HepG2 (cell line): ENCODE data around the gene SMYD4. TPM values are rescaled to one million over a fixed set of nuclear protein-coding genes. Genes with fewer than 3 reads are reported as not detected.
A peak's percentile ranks its signal among the peaks of the same experiment; 100 is the strongest.

Experiments used
- ATF2 ChIP-seq: sonication (generic); formaldehyde crosslinking; IDR thresholded peaks from 2 replicates; pipeline ENCODE4 v1.4.0; 2020; ENCODE audit warnings: missing genetic modification reagents
- BHLHE40 ChIP-seq: IDR thresholded peaks from 2 replicates; pipeline ENCODE4 v1.6.1; 2011; ENCODE audit warnings: low read length, improper control_type of control experiment
- ERF ChIP-seq: IDR thresholded peaks from 2 replicates; pipeline ENCODE4 v1.6.1; 2018; ENCODE audit warnings: missing biosample characterization, missing genetic modification reagents
- ISL2 ChIP-seq: sonication (generic); formaldehyde crosslinking; IDR thresholded peaks from 2 replicates; pipeline ENCODE4 v1.5.0; 2020; ENCODE audit warnings: missing genetic modification reagents
- MIER3 ChIP-seq: IDR thresholded peaks from 2 replicates; pipeline ENCODE4 v1.6.1; 2016; ENCODE audit warnings: missing compliant biosample characterization, borderline replicate concordance
- NCOA1 ChIP-seq: sonication (generic); formaldehyde crosslinking; IDR thresholded peaks from 2 replicates; pipeline ENCODE4 v1.9.0; 2021; ENCODE audit warnings: missing genetic modification reagents
- NFAT5 ChIP-seq: sonication (generic); formaldehyde crosslinking; IDR thresholded peaks from 2 replicates; pipeline ENCODE4 v1.4.0; 2020; ENCODE audit warnings: missing genetic modification reagents
- NR2F2 ChIP-seq: IDR thresholded peaks from 2 replicates; pipeline ENCODE4 v1.6.1; 2012; ENCODE audit warnings: low read depth, inconsistent platforms, borderline replicate concordance
- RCOR2 ChIP-seq: IDR thresholded peaks from 2 replicates; pipeline ENCODE4 v1.6.1; 2016; ENCODE audit warnings: missing biosample characterization, missing genetic modification reagents
- SAP130 ChIP-seq: IDR thresholded peaks from 2 replicates; pipeline ENCODE4 v1.6.1; 2016; ENCODE audit warnings: low read depth
- SIX1 ChIP-seq: sonication (generic); formaldehyde crosslinking; IDR thresholded peaks from 2 replicates; pipeline ENCODE4 v1.4.0; 2020; ENCODE audit warnings: missing genetic modification reagents, borderline replicate concordance
- SOX5 ChIP-seq: IDR thresholded peaks from 2 replicates; pipeline ENCODE4 v1.6.1; 2016; ENCODE audit warnings: borderline replicate concordance
- SRY ChIP-seq: sonication (generic); formaldehyde crosslinking; IDR thresholded peaks from 2 replicates; pipeline ENCODE4 v1.8.0; 2022; ENCODE audit warnings: mild to moderate bottlenecking, missing genetic modification reagents
- TCF7 ChIP-seq: sonication (generic); IDR thresholded peaks from 2 replicates; pipeline ENCODE4 v1.6.1; 2016; ENCODE audit warnings: antibody characterized with exemption, low read depth
- ZBTB37 ChIP-seq: sonication (generic); formaldehyde crosslinking; IDR thresholded peaks from 2 replicates; pipeline ENCODE4 v1.4.0; 2020; ENCODE audit warnings: mild to moderate bottlenecking, missing genetic modification reagents
- ZNF337 ChIP-seq: sonication (generic); formaldehyde crosslinking; IDR thresholded peaks from 2 replicates; pipeline ENCODE4 v1.5.1; 2020; ENCODE audit warnings: missing genetic modification reagents, low read depth, mild to moderate bottlenecking, borderline replicate concordance
- ZNF512B ChIP-seq: sonication (generic); formaldehyde crosslinking; IDR thresholded peaks from 2 replicates; pipeline ENCODE4 v1.5.1; 2020; ENCODE audit warnings: missing genetic modification reagents, mild to moderate bottlenecking, borderline replicate concordance
- ZNF546 ChIP-seq: sonication (generic); formaldehyde crosslinking; conservative IDR thresholded peaks from 2 replicates; pipeline ENCODE4 v1.8.1; 2023; ENCODE audit warnings: mild to moderate bottlenecking, missing genetic modification reagents
- ZNF891 ChIP-seq: sonication (generic); formaldehyde crosslinking; IDR thresholded peaks from 2 replicates; pipeline ENCODE4 v1.5.0; 2020; ENCODE audit warnings: mild to moderate bottlenecking, missing genetic modification reagents
- polyA plus RNA-seq, 8 experiments: library from polyadenylated mRNA; depleted of rRNA in 3 of 8; stranded (reverse) in 7 of 8; unstranded in 1 of 8; fragments of >200 nt; fragmentation: Illumina TruSeq in 4 of 8; extraction: Trizol in 4 of 8; gene quantifications; 2 replicates each; pipeline versions ENCODE4 v1.2.1 to v1.2.3, GENCODE V29; 2011 to 2016; ENCODE audit warnings: low read depth in 4 of 8, missing spikeins in 1 of 8, mixed read lengths in 1 of 8; ENCODE audit not compliant: insufficient read depth in 1 of 8
- total RNA-seq, 5 experiments: library from RNA; depleted of rRNA; stranded (reverse); fragments of >200 nt; fragmentation: Illumina TruSeq; extraction: Trizol; gene quantifications; 2 replicates each; pipeline ENCODE4 v1.2.3, GENCODE V29; 2016; ENCODE audit warnings: low read depth in 1 of 5

Gene SMYD4
- total and polyA plus RNA-seq, 2 of the 13 experiments (the other 11 are each of a cell fraction or from before 2014, with no cell fraction given), result 7.4 to 11.3 TPM

- TF ChIP-seq ZBTB37 (peak; percentile 57; the same call in 1 of the 2 replicates), ZNF337 (no peak), RCOR2 (CRISPR knock-in tag) (0 out of 2 replicates have a peak, but pooled peaks have one; percentile 40), SAP130 (peak; percentile 98), ZNF512B (CRISPR knock-in tag) (no peak), NR2F2 (peak; percentile 70; the same call in 1 of the 2 replicates), MIER3 (CRISPR knock-in tag) (peak; percentile 93; the same call in 1 of the 2 replicates), SRY (CRISPR knock-in tag) (peak; percentile 76; the same call in 1 of the 2 replicates), SIX1 (no peak; the same call in 1 of the 2 replicates), ERF (CRISPR knock-in tag) (peak; percentile 86; the same call in 1 of the 2 replicates), NFAT5 (CRISPR knock-in tag) (0 out of 2 replicates have a peak, but pooled peaks have one; percentile 13), SOX5 (CRISPR knock-in tag) (peak; percentile 66; the same call in 1 of the 2 replicates), NCOA1 (no peak), ZNF891 (CRISPR knock-in tag) (0 out of 2 replicates have a peak, but pooled peaks have one; percentile 46), ZNF546 (CRISPR knock-in tag) (0 out of 2 replicates have a peak, but pooled peaks have one; percentile 27), ATF2 (CRISPR knock-in tag) (peak; percentile 85), ISL2 (CRISPR knock-in tag) (peak; percentile 37; the same call in 1 of the 2 replicates), BHLHE40 (peak; percentile 48; the same call in 1 of the 2 replicates), TCF7 (peak; percentile 43; the same call in 1 of the 2 replicates)
These were observed 19.1 kb downstream of the SMYD4 start (continued) for GRCh38 chr17:1810450-1811103.
